Measurements from ENCODE around the gene UROD.

UROD gene

DNA sequence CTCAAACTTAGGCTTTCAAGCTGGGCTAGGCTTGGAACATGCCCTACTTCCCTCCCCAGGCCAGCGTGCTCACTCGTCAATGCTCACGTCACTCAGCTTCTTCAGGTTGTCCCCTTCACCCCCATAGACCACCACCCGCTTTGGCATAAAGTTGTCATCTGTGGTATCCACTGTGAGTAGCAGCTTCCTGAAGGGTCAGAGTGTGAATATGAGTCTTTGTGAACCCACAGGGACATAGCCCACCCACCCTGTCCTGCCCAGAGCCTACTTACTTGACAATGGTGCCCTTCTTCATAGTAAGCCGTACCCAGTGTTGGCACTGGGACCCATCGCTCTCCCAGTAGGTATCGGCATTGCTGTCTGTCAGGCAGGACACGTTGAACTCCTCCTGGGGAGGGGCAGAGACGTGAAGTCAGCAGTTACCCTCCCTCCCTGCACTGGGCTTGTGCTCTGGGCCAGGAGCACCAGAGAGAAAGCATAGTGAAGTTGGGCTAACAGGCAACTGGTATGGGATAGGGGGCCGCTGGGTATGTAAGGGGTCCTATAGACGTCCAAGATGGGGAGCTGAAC lies 2.7 kb upstream of the UROD start:
- peaks cover 16% of the 10 kb centered on the region for H3K4me1 ChIP-seq (ENCODE audit: insufficient read depth, insufficient read length)
- no peak overlapping the region for H3K4me3 ChIP-seq (ENCODE audit: insufficient read length, low read depth)
- H3K36me3 ChIP-seq (ENCODE audit: insufficient read depth, insufficient read length, low read length), result peaks cover 71% of the 10 kb centered on the region
- DNase-seq (ENCODE audit: low read depth, low spot score), result no peak
- TF ChIP-seq SUZ12 (IDR thresholded peaks at IDR 0.05; ENCODE audit: extremely low read depth, insufficient read depth, insufficient read length), result no peak
- TF ChIP-seq YY1 (IDR thresholded peaks at IDR 0.05; ENCODE audit: insufficient read depth, insufficient read length), result no peak
- no peak for TF ChIP-seq ZNF274 (IDR thresholded peaks at IDR 0.05; ENCODE audit: low read depth, low read length)
- no peaks in the 10 kb centered on the region for H3K9me3 ChIP-seq (ENCODE audit: insufficient read depth, low read length)
- H3K9ac ChIP-seq (ENCODE audit: insufficient read length, low read depth), result no peak overlapping the region
- H3K27me3 ChIP-seq (ENCODE audit: insufficient read depth, insufficient read length), result peaks cover 14% of the 10 kb centered on the region

DNA sequence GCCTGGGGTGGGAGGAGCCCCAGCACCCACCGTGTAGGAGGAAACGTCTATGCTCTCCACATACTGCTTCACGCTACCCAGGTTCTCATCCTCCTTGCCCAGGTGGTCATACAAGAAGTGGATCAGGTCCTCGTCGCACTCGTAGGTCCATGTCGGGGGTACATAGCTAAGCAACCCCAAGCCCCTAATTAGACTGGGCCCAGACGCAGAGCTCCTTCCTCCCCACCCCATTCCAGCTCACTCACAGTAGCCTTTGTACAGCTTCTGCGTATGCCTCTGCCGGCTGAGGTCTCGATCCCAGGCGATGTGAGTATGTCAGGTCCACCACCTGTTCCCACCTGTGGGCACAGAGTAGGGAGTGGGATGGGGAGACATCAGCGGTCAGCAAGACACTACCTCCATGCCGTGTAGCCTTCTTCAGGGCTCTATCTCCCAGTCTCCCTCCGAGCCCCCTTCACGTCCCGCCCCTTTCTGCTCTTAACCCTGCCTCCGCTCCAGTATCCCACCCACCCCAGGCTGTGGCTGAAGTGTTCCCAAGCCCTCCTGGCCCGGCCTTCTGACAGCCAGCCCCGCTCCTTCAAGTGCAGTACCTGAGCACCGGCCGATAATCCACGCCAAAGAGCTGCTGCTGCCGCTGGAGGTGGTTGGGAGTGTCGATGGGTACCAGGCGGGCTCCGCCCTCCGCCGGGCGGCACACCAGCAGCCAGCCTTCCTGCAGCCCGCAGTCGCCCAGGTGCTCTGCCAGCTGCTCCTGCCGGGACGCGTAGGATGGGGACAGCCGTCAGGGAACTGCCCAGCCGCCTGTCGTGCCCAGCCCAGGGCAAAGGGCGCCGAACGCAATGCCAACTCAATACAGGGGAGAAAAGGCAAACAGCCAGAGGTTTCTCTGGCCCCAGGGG lies 1.8 kb upstream of the UROD start:
- Histone ChIP-seq H3K36me3 (ENCODE audit: insufficient read depth, insufficient read length, low read length) (peaks cover 71% of the 10 kb centered on the region), H3K27me3 (ENCODE audit: insufficient read depth, insufficient read length) (peaks cover 14% of the 10 kb centered on the region), H3K9ac (ENCODE audit: insufficient read length, low read depth) (peak overlapping the region; percentile 85), H3K4me1 (ENCODE audit: insufficient read depth, insufficient read length) (peaks cover 20% of the 10 kb centered on the region), H3K9me3 (ENCODE audit: insufficient read depth, low read length) (no peaks in the 10 kb centered on the region), H3K4me3 (ENCODE audit: insufficient read length, low read depth) (peak overlapping the region; percentile 90)
- DNase-seq (ENCODE audit: low read depth, low spot score), result no peak
- TF ChIP-seq YY1 (IDR thresholded peaks at IDR 0.05; ENCODE audit: insufficient read depth, insufficient read length) (no peak), SUZ12 (IDR thresholded peaks at IDR 0.05; ENCODE audit: extremely low read depth, insufficient read depth, insufficient read length) (peak; percentile 42)

DNA sequence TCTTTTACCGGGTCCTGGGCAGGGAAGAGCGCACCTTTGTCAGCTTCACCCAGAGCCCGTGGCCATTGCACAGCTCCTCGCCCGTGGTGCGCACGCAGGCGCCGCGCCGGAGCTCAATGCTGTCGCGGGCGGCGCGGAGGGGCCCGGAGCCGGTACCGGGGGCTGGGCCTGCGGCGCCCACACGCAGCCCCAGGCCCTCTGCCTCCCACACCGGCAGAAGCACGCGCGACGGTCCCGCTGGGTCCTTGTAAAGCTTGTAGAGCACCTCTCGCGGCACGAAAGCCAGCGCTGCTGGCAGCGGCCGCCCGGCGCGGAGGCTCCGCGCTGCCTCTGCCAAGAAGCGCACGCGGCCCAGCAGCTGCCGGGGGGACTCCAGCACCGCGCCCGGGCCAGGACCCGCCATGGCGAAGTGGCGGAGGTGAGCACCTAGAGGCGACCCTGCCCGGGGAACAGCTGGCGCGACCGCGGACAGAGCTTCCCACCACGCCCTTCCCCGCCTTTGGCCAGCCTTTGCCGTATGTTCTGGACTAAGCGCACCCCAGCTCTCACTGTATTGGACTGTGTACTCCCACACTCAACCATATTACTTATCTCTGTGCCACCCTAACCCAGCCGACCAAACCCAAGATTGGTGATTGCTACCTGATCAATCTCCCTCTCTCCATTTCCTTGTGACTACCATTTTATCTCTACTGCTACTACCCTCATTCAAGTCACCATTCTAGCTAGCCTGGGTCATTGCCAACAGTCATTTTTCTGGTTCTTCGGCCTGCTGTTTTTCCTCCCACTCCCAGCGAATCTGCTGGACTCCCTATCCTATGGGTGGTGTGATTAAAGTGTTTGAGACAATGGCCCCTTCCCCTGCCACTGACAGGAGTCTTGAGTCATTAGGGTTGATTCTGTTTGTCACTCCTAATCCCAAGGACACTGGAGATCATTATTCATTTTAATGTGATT lies 921 bp upstream of the UROD start, which contains the start of gene HECTD3:
HECTD3 (minus strand) TSS at position 470 of the 957 bp plus-strand sequence; CDS start at position 403, 67 bp downstream.
- peaks cover 71% of the 10 kb centered on the region for H3K36me3 ChIP-seq (ENCODE audit: insufficient read depth, insufficient read length, low read length)
- H3K9ac ChIP-seq (ENCODE audit: insufficient read length, low read depth), result peak within 1 kb of the TSS; percentile 85
- peaks cover 14% of the 10 kb centered on the region for H3K27me3 ChIP-seq (ENCODE audit: insufficient read depth, insufficient read length)
- TF ChIP-seq SUZ12 (IDR thresholded peaks at IDR 0.05; ENCODE audit: extremely low read depth, insufficient read depth, insufficient read length), result no peak
- TF ChIP-seq ZNF274 (IDR thresholded peaks at IDR 0.05; ENCODE audit: low read depth, low read length), result no peak
- no peak for TF ChIP-seq YY1 (IDR thresholded peaks at IDR 0.05; ENCODE audit: insufficient read depth, insufficient read length)
- no peaks in the 10 kb centered on the region for H3K9me3 ChIP-seq (ENCODE audit: insufficient read depth, low read length)
- no peak for DNase-seq (ENCODE audit: low read depth, low spot score)
- H3K4me3 ChIP-seq (ENCODE audit: insufficient read length, low read depth), result peak within 1 kb of the TSS; percentile 90
- peaks cover 20% of the 10 kb centered on the region for H3K4me1 ChIP-seq (ENCODE audit: insufficient read depth, insufficient read length)

DNA sequence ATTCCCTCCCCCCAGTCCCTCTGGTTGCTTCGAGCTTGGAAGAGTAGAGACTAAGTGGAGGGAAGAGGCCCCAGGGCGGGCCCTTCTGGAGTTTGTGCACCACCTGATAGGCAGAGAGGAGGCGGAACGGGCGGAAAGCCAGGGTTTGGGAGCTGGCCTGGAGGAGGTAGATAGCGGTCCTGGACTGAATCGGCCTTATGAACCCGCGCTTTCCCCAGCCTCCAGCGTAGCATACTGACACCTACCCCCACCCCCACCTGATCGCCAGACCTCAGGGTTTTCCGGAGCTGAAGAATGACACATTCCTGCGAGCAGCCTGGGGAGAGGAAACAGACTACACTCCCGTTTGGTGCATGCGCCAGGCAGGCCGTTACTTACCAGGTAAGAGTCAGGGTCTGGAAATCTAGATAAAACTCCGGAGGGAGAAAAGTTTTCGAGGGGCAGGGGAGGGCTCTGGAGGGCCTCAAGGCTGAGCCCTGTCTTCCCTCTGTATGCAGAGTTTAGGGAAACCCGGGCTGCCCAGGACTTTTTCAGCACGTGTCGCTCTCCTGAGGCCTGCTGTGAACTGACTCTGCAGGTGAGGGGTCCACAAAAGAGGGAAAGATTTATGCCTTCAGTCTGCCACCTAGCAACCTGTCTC lies 705 bp downstream of the UROD start:
- peak; percentile 40 for DNase-seq (ENCODE audit: low read depth, low spot score)
- peak overlapping the region; percentile 77 for H3K9ac ChIP-seq (ENCODE audit: insufficient read length, low read depth)
- TF ChIP-seq SUZ12 (IDR thresholded peaks at IDR 0.05; ENCODE audit: extremely low read depth, insufficient read depth, insufficient read length) (no peak), ZNF274 (IDR thresholded peaks at IDR 0.05; ENCODE audit: low read depth, low read length) (no peak), YY1 (IDR thresholded peaks at IDR 0.05; ENCODE audit: insufficient read depth, insufficient read length) (no peak)

DNA sequence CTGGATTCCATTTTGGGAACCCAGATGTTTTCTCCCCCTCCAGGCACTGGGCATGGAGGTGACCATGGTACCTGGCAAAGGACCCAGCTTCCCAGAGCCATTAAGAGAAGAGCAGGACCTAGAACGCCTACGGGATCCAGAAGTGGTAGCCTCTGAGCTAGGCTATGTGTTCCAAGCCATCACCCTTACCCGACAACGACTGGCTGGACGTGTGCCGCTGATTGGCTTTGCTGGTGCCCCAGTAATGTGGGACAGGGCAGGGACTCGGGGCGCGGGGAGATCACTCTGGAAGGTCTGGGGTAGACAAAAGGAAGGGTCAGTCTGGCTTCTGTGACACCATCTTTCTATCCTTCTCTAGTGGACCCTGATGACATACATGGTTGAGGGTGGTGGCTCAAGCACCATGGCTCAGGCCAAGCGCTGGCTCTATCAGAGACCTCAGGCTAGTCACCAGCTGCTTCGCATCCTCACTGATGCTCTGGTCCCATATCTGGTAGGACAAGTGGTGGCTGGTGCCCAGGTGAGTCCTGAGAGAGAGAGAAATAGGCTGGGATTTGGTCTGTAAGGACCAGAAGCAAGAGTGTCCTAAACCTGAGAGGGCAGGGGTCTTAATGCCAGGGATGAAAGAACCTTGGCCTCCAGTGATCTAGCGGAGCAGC lies 1.6 kb downstream of the UROD start:
- no peak overlapping the region for H3K4me3 ChIP-seq (ENCODE audit: insufficient read length, low read depth)
- peaks cover 14% of the 10 kb centered on the region for H3K27me3 ChIP-seq (ENCODE audit: insufficient read depth, insufficient read length)
- H3K9ac ChIP-seq (ENCODE audit: insufficient read length, low read depth), result peak overlapping the region; percentile 77
- peaks cover 20% of the 10 kb centered on the region for H3K4me1 ChIP-seq (ENCODE audit: insufficient read depth, insufficient read length)
- no peak for DNase-seq (ENCODE audit: low read depth, low spot score)
- H3K9me3 ChIP-seq (ENCODE audit: insufficient read depth, low read length), result no peaks in the 10 kb centered on the region
- no peak for TF ChIP-seq ZNF274 (IDR thresholded peaks at IDR 0.05; ENCODE audit: low read depth, low read length)
- no peak for TF ChIP-seq SUZ12 (IDR thresholded peaks at IDR 0.05; ENCODE audit: extremely low read depth, insufficient read depth, insufficient read length)
- no peak for TF ChIP-seq YY1 (IDR thresholded peaks at IDR 0.05; ENCODE audit: insufficient read depth, insufficient read length)
- peaks cover 47% of the 10 kb centered on the region for H3K36me3 ChIP-seq (ENCODE audit: insufficient read depth, insufficient read length, low read length)

More for the DNA sequence above, 705 bp downstream of the UROD start:
- Histone ChIP-seq H3K27me3 (ENCODE audit: insufficient read depth, insufficient read length) (peaks cover 14% of the 10 kb centered on the region), H3K9me3 (ENCODE audit: insufficient read depth, low read length) (no peaks in the 10 kb centered on the region), H3K4me3 (ENCODE audit: insufficient read length, low read depth) (peak overlapping the region; percentile 90), H3K36me3 (ENCODE audit: insufficient read depth, insufficient read length, low read length) (peaks cover 56% of the 10 kb centered on the region), H3K4me1 (ENCODE audit: insufficient read depth, insufficient read length) (peaks cover 20% of the 10 kb centered on the region)
